Coronary artery (tissue), 2 donors: ENCODE data around the gene UBAP1.
"Not testable (repeated sequence)": the region's sequence is repeated elsewhere in the genome, so short reads cannot be mapped to it uniquely, and the experiment has no call there.

ENCODE experiments used
- DNase-seq: peaks from one replicate; pipeline ENCODE4 v3.0.0-alpha.2; 2017; ENCODE audit warnings: low spot score
- H3K27ac ChIP-seq, 2 donors: fragments of 200-600 bp; sonication (generic); one replicate each; pipeline ENCODE4 v1.5.1; 2016 to 2019
- H3K4me3 ChIP-seq: fragments of 200-600 bp; sonication (generic); 2 replicates; pipeline ENCODE4 v1.5.1; 2016; ENCODE audit warnings: mild to moderate bottlenecking, moderate library complexity
- TF ChIP-seq, protein P1 (sequence below): fragments of 200-600 bp; sonication (generic); IDR thresholded peaks from one replicate; pipeline ENCODE4 v1.5.1; 2019; ENCODE audit warnings: antibody characterized with exemption

Gene UBAP1

DNA sequence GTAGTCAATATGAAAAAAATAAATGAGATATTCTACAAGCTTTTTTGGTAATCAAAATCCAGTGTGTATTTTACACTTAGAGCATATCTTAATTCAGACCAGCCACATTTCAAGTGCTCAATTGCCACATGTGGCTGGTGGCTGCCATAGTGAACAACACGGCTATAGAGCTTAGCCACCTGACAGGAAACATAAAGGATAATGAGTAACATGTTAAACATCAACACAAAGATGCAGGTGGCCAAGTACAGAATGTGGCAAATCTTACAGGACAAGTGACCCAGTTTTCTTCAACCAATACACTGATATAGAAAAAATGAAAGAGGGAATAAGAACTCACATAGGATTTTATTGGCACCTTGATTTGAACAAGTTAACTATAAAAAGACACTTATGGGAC, 88.8 kb downstream of the UBAP1 start:
- H3K4me3 ChIP-seq = no peak overlapping the region
- no peak for DNase-seq
- no peak overlapping the region for H3K27ac ChIP-seq
- TF ChIP-seq, protein P1, sequence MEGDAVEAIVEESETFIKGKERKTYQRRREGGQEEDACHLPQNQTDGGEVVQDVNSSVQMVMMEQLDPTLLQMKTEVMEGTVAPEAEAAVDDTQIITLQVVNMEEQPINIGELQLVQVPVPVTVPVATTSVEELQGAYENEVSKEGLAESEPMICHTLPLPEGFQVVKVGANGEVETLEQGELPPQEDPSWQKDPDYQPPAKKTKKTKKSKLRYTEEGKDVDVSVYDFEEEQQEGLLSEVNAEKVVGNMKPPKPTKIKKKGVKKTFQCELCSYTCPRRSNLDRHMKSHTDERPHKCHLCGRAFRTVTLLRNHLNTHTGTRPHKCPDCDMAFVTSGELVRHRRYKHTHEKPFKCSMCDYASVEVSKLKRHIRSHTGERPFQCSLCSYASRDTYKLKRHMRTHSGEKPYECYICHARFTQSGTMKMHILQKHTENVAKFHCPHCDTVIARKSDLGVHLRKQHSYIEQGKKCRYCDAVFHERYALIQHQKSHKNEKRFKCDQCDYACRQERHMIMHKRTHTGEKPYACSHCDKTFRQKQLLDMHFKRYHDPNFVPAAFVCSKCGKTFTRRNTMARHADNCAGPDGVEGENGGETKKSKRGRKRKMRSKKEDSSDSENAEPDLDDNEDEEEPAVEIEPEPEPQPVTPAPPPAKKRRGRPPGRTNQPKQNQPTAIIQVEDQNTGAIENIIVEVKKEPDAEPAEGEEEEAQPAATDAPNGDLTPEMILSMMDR = no peak

DNA sequence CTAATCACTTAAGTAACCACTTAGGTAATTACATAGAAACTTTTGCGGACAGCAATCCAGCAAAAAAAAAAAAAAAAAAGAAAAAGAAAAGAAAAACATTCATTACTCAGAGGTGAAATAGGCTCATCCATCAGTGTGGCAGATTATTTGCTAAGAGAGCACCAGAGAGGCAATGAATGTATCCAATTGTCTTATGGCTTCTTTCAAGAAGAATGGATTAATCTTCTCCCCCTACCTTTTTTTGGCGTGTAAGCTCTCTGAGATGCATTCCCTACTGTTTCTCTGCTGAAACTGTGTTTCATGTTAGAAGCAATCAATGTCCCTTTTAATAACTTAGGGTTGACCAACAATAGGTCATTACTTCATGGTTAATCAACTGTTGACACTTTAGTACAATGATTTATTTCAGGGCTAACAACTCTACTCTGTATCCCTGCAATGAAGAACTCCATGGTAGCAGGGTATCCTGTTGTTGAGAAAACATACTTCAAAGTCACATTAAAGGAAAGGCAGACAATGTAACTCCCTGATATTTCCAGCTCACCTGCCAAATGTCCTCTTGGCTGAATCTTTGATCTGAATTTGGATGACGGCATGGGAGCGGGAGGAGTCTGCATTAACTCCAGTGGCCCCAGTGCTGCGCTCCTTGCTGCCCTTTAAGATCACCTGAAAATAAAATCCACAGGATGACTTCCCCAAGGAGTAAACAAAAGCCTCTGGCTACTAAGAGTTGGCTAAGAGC, 92.6 kb downstream of the UBAP1 start:
- no peak overlapping the region for H3K4me3 ChIP-seq
- TF ChIP-seq, protein P1 = no peak
- no peak overlapping the region for H3K27ac ChIP-seq
- no peak for DNase-seq

DNA sequence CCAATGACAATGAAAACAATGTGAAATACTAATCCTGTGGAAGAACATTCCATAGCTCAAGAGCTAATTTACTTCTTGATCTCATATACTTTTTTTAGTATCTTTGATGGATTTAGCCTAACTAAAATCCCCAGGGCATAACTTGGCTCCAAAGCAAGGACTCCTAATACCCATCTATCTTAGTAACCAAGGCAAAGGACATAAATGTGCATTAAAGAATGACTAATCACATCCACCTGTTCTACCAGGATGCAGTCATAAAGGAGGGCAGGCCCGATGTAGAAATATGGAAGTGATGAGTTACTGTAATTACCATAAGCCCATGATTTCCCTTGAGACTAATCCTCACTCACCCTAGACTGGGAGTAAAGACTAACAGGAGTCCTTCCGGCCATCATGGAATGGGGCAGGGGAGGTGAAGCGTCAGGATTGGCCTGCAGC, 93.3 kb downstream of the UBAP1 start:
- Histone ChIP-seq H3K27ac (no peak overlapping the region), H3K4me3 (no peak overlapping the region)
- TF ChIP-seq, protein P1 = no peak
- DNase-seq = no peak

DNA sequence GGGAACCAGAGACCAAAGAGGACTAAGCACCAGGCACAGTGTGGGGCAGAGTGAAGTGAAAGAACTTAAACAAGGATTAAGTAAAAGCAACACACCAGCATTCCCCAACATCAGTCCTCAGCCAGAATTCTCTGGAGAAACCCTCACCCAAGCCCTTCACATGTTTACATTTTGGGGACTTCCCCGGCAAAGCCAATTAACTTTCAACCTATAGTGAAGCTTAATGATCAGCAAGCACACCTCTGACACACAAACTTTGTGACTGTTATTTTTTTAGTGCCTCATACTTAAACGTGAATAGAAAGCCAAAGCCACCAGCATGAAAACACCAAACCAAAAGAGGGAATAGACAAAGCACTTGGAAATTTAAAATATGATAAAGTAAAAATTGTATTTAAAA, 94.7 kb downstream of the UBAP1 start:
- DNase-seq, H3K27ac ChIP-seq, H3K4me3 ChIP-seq: not testable (repeated sequence)

DNA sequence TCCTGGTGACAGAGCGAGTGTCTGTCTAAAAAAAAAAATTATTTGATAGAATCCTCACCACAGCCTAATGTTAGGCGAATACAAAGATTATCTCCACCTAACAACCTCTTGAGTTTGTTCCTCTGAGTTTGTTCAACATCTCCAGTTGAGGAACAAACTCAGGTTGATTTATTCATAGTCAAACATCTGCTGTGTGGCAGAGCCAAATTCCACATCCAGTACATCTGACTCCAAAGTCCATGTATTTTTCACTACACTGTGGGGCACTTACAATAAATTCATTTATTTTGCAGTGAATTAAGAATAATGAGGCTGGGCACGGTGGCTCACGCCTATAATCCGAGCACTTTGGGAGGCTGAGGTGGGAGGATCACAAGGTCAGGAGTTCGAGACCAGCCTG, 97.0 kb downstream of the UBAP1 start:
- Histone ChIP-seq H3K27ac (no peak overlapping the region), H3K4me3 (no peak overlapping the region)
- TF ChIP-seq, protein P1 = no peak
- DNase-seq = no peak

DNA sequence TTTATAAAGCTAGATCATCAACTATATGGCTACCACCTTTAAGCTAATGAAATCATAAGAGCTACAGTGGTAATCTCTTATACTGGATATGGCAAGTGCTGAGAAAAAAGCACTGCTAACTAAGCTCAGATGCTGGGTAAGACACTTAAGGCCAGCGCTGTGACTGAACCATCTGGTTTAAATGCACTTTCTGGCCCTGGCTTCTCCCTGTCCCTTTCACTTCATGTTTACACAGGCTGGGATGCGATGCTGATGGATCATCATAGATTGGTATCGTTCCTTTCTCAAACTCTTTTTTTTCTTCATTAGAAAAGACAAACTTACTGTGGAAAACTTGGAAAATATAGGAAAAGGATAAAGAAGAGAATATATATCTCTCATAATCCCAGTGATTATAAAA, 97.9 kb downstream of the UBAP1 start:
- Histone ChIP-seq H3K4me3 (no peak overlapping the region), H3K27ac (no peak overlapping the region)
- no peak for DNase-seq
- TF ChIP-seq, protein P1 = no peak

DNA sequence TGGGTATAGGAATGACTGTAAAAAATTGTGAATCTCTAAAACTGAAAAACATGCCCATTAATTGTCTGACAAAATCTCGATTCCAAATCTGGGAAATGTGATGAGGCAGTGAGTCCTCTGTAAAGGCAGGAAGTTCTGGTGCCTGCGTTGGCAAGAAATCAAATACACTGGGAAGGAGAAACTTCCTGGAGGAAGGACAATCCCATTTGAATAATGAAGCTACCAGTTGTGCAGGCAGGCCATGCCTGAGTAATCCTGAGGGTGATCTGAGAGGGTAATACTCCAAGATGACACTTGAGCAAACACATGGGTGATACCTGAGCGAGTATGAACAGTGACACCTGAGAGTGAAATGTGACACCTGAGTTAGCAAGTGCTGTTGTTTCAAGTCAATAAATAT, 100.6 kb downstream of the UBAP1 start:
- TF ChIP-seq, protein P1 = no peak
- no peak overlapping the region for H3K4me3 ChIP-seq
- no peak overlapping the region for H3K27ac ChIP-seq
- DNase-seq = no peak
